ENCODE data around the gene PSIP1. TPM values are rescaled to one million over a fixed set of nuclear protein-coding genes. Genes with fewer than 3 reads are reported as not detected.

PSIP1 gene
- total and polyA plus RNA-seq, 2 donors (not counting 1 experiment from before 2014, with no cell fraction given), result 19.7 to 124 TPM

DNA sequence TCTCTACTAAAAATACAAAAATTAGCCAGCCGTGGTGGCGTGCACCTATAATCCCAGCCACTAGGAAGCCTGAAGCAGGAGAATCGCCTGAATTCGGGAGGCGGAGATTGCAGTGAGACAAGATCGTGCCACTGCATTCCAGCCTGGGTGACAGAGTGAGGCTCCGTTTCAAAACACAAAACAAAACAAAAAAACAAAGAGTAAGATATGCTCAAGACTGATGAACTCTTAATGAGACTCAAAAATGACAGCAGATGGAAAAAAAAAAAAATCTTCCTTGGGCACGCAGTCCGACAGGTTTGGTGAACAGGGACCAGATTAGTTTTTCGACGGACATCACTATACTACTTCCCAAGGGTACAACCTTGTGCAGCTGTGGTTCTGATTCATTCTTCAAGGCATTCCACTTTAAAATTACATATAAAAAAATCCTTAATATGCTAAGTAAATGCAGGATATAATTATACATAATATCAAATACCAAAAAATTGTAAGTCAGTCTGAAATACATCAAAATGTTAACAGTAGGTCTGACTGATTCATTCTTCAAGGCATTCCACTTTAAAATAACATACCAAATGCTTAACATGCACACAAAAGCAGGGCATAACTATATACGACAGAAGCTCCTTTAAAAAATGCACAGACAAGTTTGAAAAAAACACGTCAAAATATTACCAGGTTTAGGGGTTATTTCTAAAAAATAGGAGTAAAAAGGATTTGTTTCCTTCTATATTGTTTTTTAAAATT lies 12.3 kb downstream of the PSIP1 start:
- Mint-ChIP-seq H3K27ac (no peak overlapping the region), H3K4me3 (no peak overlapping the region), H3K9me3 (ENCODE audit: insufficient read depth) (no peaks in the 10 kb centered on the region), H3K4me1 (peaks cover 30% of the 10 kb centered on the region), H3K27me3 (no peaks in the 10 kb centered on the region)
- ChIA-PET CTCF (interaction anchor here (1.0 to 1.7 kb wide), 3 partner anchors 14 to 108 kb away, joined by 3 read pairs; no protein-coding TSS in a partner anchor), POLR2A (interaction anchor here (0.6 kb wide), 1 partner anchor 237 kb away, joined by 3 read pairs; no protein-coding TSS in a partner anchor)
- intact Hi-C loops (cut with micrococcal nuclease), result loop anchor here (5.0 kb wide), 1 partner anchor 36 kb away; no protein-coding TSS in a partner anchor
- peaks cover 50% of the 10 kb centered on the region for H4K20me1 ChIP-seq (ENCODE audit: control insufficient read depth, insufficient read depth, low read length, poor library complexity, severe bottlenecking)
- TF ChIP-seq, protein P1, sequence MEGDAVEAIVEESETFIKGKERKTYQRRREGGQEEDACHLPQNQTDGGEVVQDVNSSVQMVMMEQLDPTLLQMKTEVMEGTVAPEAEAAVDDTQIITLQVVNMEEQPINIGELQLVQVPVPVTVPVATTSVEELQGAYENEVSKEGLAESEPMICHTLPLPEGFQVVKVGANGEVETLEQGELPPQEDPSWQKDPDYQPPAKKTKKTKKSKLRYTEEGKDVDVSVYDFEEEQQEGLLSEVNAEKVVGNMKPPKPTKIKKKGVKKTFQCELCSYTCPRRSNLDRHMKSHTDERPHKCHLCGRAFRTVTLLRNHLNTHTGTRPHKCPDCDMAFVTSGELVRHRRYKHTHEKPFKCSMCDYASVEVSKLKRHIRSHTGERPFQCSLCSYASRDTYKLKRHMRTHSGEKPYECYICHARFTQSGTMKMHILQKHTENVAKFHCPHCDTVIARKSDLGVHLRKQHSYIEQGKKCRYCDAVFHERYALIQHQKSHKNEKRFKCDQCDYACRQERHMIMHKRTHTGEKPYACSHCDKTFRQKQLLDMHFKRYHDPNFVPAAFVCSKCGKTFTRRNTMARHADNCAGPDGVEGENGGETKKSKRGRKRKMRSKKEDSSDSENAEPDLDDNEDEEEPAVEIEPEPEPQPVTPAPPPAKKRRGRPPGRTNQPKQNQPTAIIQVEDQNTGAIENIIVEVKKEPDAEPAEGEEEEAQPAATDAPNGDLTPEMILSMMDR (IDR thresholded peaks at IDR 0.05), result no peak
- TF ChIP-seq EZH2 (IDR thresholded peaks at IDR 0.05; ENCODE audit: borderline replicate concordance, insufficient read depth, low read depth, low read length, poor library complexity, severe bottlenecking), result no peak
- no peak overlapping the region for H3K4me3 ChIP-seq (ENCODE audit: control extremely low read depth in 1 of 5, extremely low read depth in 1 of 5, insufficient read depth in 1 of 5, low read depth in 2 of 5, low read length in 4 of 5)
- DNase-seq (no peak), ATAC-seq (ENCODE audit: low read depth) (no peak)
- H2AFZ ChIP-seq (ENCODE audit: insufficient read depth, low read depth, low read length, poor library complexity, severe bottlenecking), result no peak overlapping the region
- peaks cover 0 to 1% (median 0%) of the 10 kb centered on the region in 3 donors for H3K9me3 ChIP-seq (ENCODE audit: control extremely low read depth in 1 of 3, control insufficient read depth in 2 of 3, insufficient read depth in 1 of 3, low read length in 2 of 3)
- H3K79me2 ChIP-seq (ENCODE audit: control insufficient read depth, insufficient read depth, low read length), result peaks cover 70% of the 10 kb centered on the region
- H3K9ac ChIP-seq (ENCODE audit: low read length), result no peak overlapping the region
- H3K27me3 ChIP-seq (replicated peaks in 1 of 4; ENCODE audit: control extremely low read depth in 1 of 4, control insufficient read depth in 3 of 4, insufficient read depth in 4 of 4, low read length in 3 of 4), result no peaks in the 10 kb centered on the region
- no peak overlapping the region for H3K4me2 ChIP-seq (replicated peaks; ENCODE audit: low read depth, low read length, poor library complexity, severe bottlenecking)
- no peak overlapping the region for H3K27ac ChIP-seq (ENCODE audit: low read length in 2 of 2)
- H3K36me3 ChIP-seq (replicated peaks in 1 of 2; ENCODE audit: control extremely low read depth in 1 of 2, control insufficient read depth in 1 of 2, extremely low read depth in 1 of 2, insufficient read depth in 2 of 2, low read length in 1 of 2), result peaks cover 5 to 31% of the 10 kb centered on the region in 2 experiments
- H3K4me1 ChIP-seq (ENCODE audit: control insufficient read depth in 2 of 2, insufficient read depth in 2 of 2, low read length in 2 of 2), result no peaks in the 10 kb centered on the region
- 100% methylated on average over 6 of the region's 13 CpGs for WGBS (ENCODE audit: insufficient coverage)

DNA sequence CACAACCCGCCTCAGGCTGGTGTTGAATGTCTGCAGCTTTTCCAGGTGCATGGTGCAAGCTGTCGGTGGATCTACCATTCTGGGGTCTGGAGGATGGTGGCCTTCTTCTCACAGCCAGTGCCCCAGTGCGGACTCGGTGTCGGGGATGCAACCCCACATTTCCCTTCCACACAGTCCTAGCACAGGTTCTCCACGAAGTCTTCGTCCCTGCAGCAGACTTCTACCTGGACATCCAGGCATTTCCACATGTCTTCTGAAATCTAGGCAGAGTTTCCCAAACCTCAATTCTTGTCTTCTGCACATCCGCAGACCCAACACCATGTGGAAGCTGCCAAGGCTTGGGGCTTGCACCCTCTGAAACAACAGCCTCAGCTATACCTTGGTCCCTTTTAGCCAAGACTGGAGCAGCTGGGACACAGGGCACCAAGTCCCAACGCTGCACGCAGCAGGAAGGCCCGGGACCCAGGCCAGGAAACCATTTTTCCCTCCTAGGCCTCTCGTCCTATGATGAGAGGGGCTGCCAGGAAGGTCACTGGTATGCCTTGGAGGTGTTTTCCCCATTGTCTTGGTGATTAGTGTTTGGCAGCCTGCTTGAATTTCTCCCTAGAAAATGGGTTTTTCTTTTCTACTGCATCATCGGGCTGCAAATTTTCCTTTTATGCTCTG lies 18.2 kb downstream of the PSIP1 start:
- Mint-ChIP-seq H3K4me1 (peaks cover 16% of the 10 kb centered on the region), H3K27ac (no peak overlapping the region), H3K27me3 (no peaks in the 10 kb centered on the region), H3K4me3 (no peak overlapping the region), H3K9me3 (ENCODE audit: insufficient read depth) (no peaks in the 10 kb centered on the region)
- Histone ChIP-seq H3K4me3 (ENCODE audit: control extremely low read depth in 1 of 5, extremely low read depth in 1 of 5, insufficient read depth in 1 of 5, low read depth in 2 of 5, low read length in 4 of 5) (no peak overlapping the region), H3K36me3 (replicated peaks in 1 of 2; ENCODE audit: control extremely low read depth in 1 of 2, control insufficient read depth in 1 of 2, extremely low read depth in 1 of 2, insufficient read depth in 2 of 2, low read length in 1 of 2) (peaks cover 6 to 35% of the 10 kb centered on the region in 2 experiments), H3K4me1 (ENCODE audit: control insufficient read depth in 2 of 2, insufficient read depth in 2 of 2, low read length in 2 of 2) (no peaks in the 10 kb centered on the region), H3K27me3 (replicated peaks in 1 of 4; ENCODE audit: control extremely low read depth in 1 of 4, control insufficient read depth in 3 of 4, insufficient read depth in 4 of 4, low read length in 3 of 4) (no peaks in the 10 kb centered on the region), H3K79me2 (ENCODE audit: control insufficient read depth, insufficient read depth, low read length) (peaks cover 31% of the 10 kb centered on the region), H2AFZ (ENCODE audit: insufficient read depth, low read depth, low read length, poor library complexity, severe bottlenecking) (no peak overlapping the region), H3K9me3 (ENCODE audit: control extremely low read depth in 1 of 3, control insufficient read depth in 2 of 3, insufficient read depth in 1 of 3, low read length in 2 of 3) (peaks cover 0 to 12% (median 11%) of the 10 kb centered on the region in 3 donors), H3K4me2 (replicated peaks; ENCODE audit: low read depth, low read length, poor library complexity, severe bottlenecking) (no peak overlapping the region), H3K27ac (ENCODE audit: low read length in 2 of 2) (no peak overlapping the region), H4K20me1 (ENCODE audit: control insufficient read depth, insufficient read depth, low read length, poor library complexity, severe bottlenecking) (peaks cover 31% of the 10 kb centered on the region), H3K9ac (ENCODE audit: low read length) (no peak overlapping the region)
- DNase-seq, result no peak
- CTCF ChIA-PET, result no interaction called here
- intact Hi-C loops (cut with micrococcal nuclease), result no loop called here
- POLR2A ChIA-PET, result no interaction called here
- ATAC-seq (ENCODE audit: low read depth), result no peak
- TF ChIP-seq EZH2 (IDR thresholded peaks at IDR 0.05; ENCODE audit: borderline replicate concordance, insufficient read depth, low read depth, low read length, poor library complexity, severe bottlenecking), result no peak
- TF ChIP-seq, protein P1 (IDR thresholded peaks at IDR 0.05), result no peak
- 94% methylated on average over 12 of the region's 13 CpGs for whole genome bisulfite sequencing (ENCODE audit: insufficient coverage)

All from B cell (primary cell).